Measurements from ENCODE around the gene BCAS3. TPM values are rescaled to one million over a fixed set of nuclear protein-coding genes. Genes with fewer than 3 reads are reported as not detected.

BCAS3 gene
- total RNA-seq, 4 donors from 2014 or later, result 13.0 to 27.8 (median 20.7) TPM

- TF ChIP-seq CTCF (IDR thresholded peaks at IDR 0.05), result no peak
- TF ChIP-seq POLR2A (IDR thresholded peaks at IDR 0.05), result no peak
- H3K36me3 ChIP-seq, result no peaks in the 10 kb centered on the region
- no peak overlapping the region for H3K4me3 ChIP-seq
- 29 to 40% methylated on average over 1 of the region's 1 CpG for WGBS, 2 donors
- H3K9me3 ChIP-seq, result no peaks in the 10 kb centered on the region
- DNase-seq, result no peak
- H3K27me3 ChIP-seq, result no peaks in the 10 kb centered on the region
- no peak overlapping the region for H3K27ac ChIP-seq
- peaks cover 0 to 33% (median 0%) of the 10 kb centered on the region in 3 donors for H3K4me1 ChIP-seq
- intact Hi-C loops (cut with DNase I), result no loop called here
Observed at GRCh38 chr17:61305024-61305423, 627.4 kb downstream of the BCAS3 start.

- intact Hi-C loops (cut with DNase I), result no loop called here
- H3K27ac ChIP-seq, result no peak overlapping the region
- no peaks in the 10 kb centered on the region for H3K36me3 ChIP-seq
- H3K27me3 ChIP-seq, result no peaks in the 10 kb centered on the region
- 85 to 93% methylated on average over 2 of the region's 2 CpGs for WGBS, 2 donors
- TF ChIP-seq POLR2A (IDR thresholded peaks at IDR 0.05) (no peak), CTCF (IDR thresholded peaks at IDR 0.05) (no peak)
- H3K4me1 ChIP-seq, result peaks cover 0 to 33% (median 0%) of the 10 kb centered on the region in 3 donors
- DNase-seq, result no peak
- H3K9me3 ChIP-seq, result no peaks in the 10 kb centered on the region
- H3K4me3 ChIP-seq, result no peak overlapping the region
Observed at GRCh38 chr17:61306003-61306402, 628.4 kb downstream of the BCAS3 start.

GRCh38 chr17:61307905-61308886 is 630.5 kb downstream of the BCAS3 start:
- no peak for DNase-seq
- H3K9me3 ChIP-seq, result no peaks in the 10 kb centered on the region
- H3K27ac ChIP-seq, result peak overlapping the region; percentile 3 to 67 (median 58)
- TF ChIP-seq POLR2A (IDR thresholded peaks at IDR 0.05) (no peak), CTCF (IDR thresholded peaks at IDR 0.05) (no peak)
- H3K27me3 ChIP-seq, result no peaks in the 10 kb centered on the region
- H3K36me3 ChIP-seq, result no peaks in the 10 kb centered on the region
- 71 to 75% methylated on average over 11 of the region's 11 CpGs for WGBS, 2 donors
- no peak overlapping the region for H3K4me3 ChIP-seq
- intact Hi-C loops (cut with DNase I), result no loop called here
- H3K4me1 ChIP-seq, result peaks cover 0 to 30% (median under 1%) of the 10 kb centered on the region in 3 donors

GRCh38 chr17:61309362-61310256 is 632.0 kb downstream of the BCAS3 start:
- peaks cover 5 to 35% (median 11%) of the 10 kb centered on the region in 3 donors for H3K4me1 ChIP-seq
- H3K9me3 ChIP-seq, result no peaks in the 10 kb centered on the region
- H3K27ac ChIP-seq, result peak overlapping the region in 3 of 4 donors; percentile 55 to 67 (median 62)
- WGBS, 2 donors, result 84% methylated on average over 9 to 10 of the region's 13 CpGs
- intact Hi-C loops (cut with DNase I), result no loop called here
- no peaks in the 10 kb centered on the region for H3K36me3 ChIP-seq
- no peak for DNase-seq
- no peak for TF ChIP-seq CTCF (IDR thresholded peaks at IDR 0.05)
- TF ChIP-seq POLR2A (IDR thresholded peaks at IDR 0.05), result no peak
- H3K27me3 ChIP-seq, result no peaks in the 10 kb centered on the region
- no peak overlapping the region for H3K4me3 ChIP-seq
